Measurements from ENCODE around the gene MAP3K13.

DNA sequence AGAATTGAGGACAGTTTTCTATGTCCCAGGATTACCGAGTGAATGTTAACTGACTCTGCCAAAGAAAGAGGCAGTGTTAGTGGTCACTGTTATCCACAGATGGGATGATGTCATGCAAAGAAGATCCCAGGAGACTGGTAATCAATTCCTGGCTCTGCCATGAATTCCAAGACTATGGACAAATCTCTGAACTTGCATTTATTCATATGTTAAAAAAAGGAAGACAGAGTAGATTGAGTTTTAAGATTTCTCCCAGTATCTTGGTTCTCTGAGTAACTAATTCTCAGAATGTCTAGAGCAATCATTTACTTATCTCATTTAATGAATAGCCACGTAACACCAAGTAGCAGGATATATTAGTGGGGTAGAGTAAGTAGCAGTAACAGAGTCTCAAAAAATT lies 11.5 kb upstream of the MAP3K13 start:
- TF ChIP-seq, protein P1, sequence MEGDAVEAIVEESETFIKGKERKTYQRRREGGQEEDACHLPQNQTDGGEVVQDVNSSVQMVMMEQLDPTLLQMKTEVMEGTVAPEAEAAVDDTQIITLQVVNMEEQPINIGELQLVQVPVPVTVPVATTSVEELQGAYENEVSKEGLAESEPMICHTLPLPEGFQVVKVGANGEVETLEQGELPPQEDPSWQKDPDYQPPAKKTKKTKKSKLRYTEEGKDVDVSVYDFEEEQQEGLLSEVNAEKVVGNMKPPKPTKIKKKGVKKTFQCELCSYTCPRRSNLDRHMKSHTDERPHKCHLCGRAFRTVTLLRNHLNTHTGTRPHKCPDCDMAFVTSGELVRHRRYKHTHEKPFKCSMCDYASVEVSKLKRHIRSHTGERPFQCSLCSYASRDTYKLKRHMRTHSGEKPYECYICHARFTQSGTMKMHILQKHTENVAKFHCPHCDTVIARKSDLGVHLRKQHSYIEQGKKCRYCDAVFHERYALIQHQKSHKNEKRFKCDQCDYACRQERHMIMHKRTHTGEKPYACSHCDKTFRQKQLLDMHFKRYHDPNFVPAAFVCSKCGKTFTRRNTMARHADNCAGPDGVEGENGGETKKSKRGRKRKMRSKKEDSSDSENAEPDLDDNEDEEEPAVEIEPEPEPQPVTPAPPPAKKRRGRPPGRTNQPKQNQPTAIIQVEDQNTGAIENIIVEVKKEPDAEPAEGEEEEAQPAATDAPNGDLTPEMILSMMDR (conservative IDR thresholded peaks at IDR 0.05 in 1 of 2, IDR thresholded peaks at IDR 0.05 in 1 of 2; ENCODE audit: extremely low read depth in 1 of 2, insufficient read depth in 1 of 2, low read depth in 1 of 2, low read length in 2 of 2), result no peak
- TF ChIP-seq EZH2 (IDR thresholded peaks at IDR 0.05; ENCODE audit: borderline replicate concordance, low read length), result no peak

Measured in mammary epithelial cell (primary cell).